Smooth muscle cell (in vitro differentiated cells): ENCODE data around the gene RNF148. TPM values are rescaled to one million over a fixed set of nuclear protein-coding genes. Genes with fewer than 3 reads are reported as not detected.

Experiments
- DNase-seq: peaks from one replicate; lab custom pipeline; 2025; ENCODE audit not compliant: unreplicated experiment; lab: John Stamatoyannopoulos, UW
- H2AFZ ChIP-seq: fragments of 200-600 bp; sonication (generic); 2 replicates; pipeline ENCODE4 v1.6.0; 2016; ENCODE audit warnings: antibody characterized with exemption, low read depth, mild to moderate bottlenecking
- H3F3A ChIP-seq: fragments of 200-600 bp; sonication (generic); 2 replicates; pipeline ENCODE4 v1.6.0; 2017; ENCODE audit warnings: antibody characterized with exemption, low read depth
- H3K27ac ChIP-seq: fragments of 200-600 bp; sonication (generic); 2 replicates; pipeline ENCODE4 v1.5.1; 2016; ENCODE audit warnings: low read depth, mild to moderate bottlenecking
- H3K27me3 ChIP-seq: fragments of 200-600 bp; sonication (generic); 2 replicates; pipeline ENCODE4 v1.6.1; 2016; ENCODE audit warnings: low read depth, mild to moderate bottlenecking
- H3K36me3 ChIP-seq: fragments of 200-600 bp; sonication (generic); 2 replicates; pipeline ENCODE4 v1.5.1; 2016; ENCODE audit warnings: low read depth
- H3K4me1 ChIP-seq: fragments of 200-600 bp; sonication (generic); 2 replicates; pipeline ENCODE4 v1.5.1; 2016; ENCODE audit warnings: low read depth
- H3K4me2 ChIP-seq: fragments of 200-600 bp; sonication (generic); 2 replicates; pipeline ENCODE4 v1.6.0; 2016; ENCODE audit warnings: mild to moderate bottlenecking
- H3K4me3 ChIP-seq: fragments of 200-600 bp; sonication (generic); 2 replicates; pipeline ENCODE4 v1.5.1; 2016; ENCODE audit warnings: mild to moderate bottlenecking
- H3K79me2 ChIP-seq: fragments of 200-600 bp; sonication (generic); 2 replicates; pipeline ENCODE4 v1.6.0; 2016; ENCODE audit warnings: low read depth, mild to moderate bottlenecking
- H3K9ac ChIP-seq: fragments of 200-600 bp; sonication (generic); 2 replicates; pipeline ENCODE4 v1.6.0; 2016; ENCODE audit warnings: low read depth
- H3K9me3 ChIP-seq: fragments of 200-600 bp; sonication (generic); replicated peaks from 2 replicates; pipeline ENCODE4 v1.5.1; 2016; ENCODE audit warnings: low read depth
- H4K20me1 ChIP-seq: fragments of 200-600 bp; sonication (generic); 2 replicates; pipeline ENCODE4 v1.6.0; 2016; ENCODE audit warnings: low read depth
- CTCF ChIP-seq: fragments of 200-600 bp; sonication (generic); IDR thresholded peaks from 2 replicates; pipeline ENCODE4 v1.5.1; 2017; ENCODE audit warnings: borderline replicate concordance, mild to moderate bottlenecking, antibody characterized with exemption; ENCODE audit not compliant: insufficient read depth, poor library complexity, severe bottlenecking
- WGBS: methylation state at CpG from one replicate; pipeline ENCODE4 v1.1.7; 2016; ENCODE audit warnings: low lambda C conversion rate; 5-methylcytosine and 5-hydroxymethylcytosine counted together
- polyA plus RNA-seq: library from polyadenylated mRNA; unstranded; fragments of >200 nt; fragmentation: Nextera tagmentation; extraction: Ambion mirVana; gene quantifications from 2 replicates; pipeline ENCODE4 v1.2.1, GENCODE V29; 2016
- small RNA-seq: library from RNA; depleted of rRNA; stranded (forward); fragments of <200 nt; gene quantifications from one replicate; pipeline ENCODE3, GENCODE V24; 2014
- total RNA-seq: library from RNA; depleted of rRNA; stranded (reverse); fragments of >200 nt; gene quantifications from 2 replicates; pipeline ENCODE4 v1.2.3, GENCODE V29; 2014

The RNF148 gene
- total and polyA plus RNA-seq, 2 experiments from 2014 or later = not detected

GRCh38 chr7:122658856-122659255, 43.9 kb downstream of the RNF148 start:
- Histone ChIP-seq H3K9ac (no peak overlapping the region), H3F3A (no peaks in the 10 kb centered on the region), H4K20me1 (no peaks in the 10 kb centered on the region), H3K27me3 (no peaks in the 10 kb centered on the region), H3K4me2 (no peak overlapping the region), H3K36me3 (no peaks in the 10 kb centered on the region), H3K27ac (no peak overlapping the region), H3K4me3 (no peak overlapping the region), H2AFZ (no peak overlapping the region), H3K9me3 (no peaks in the 10 kb centered on the region), H3K79me2 (no peaks in the 10 kb centered on the region), H3K4me1 (no peaks in the 10 kb centered on the region)
- TF ChIP-seq CTCF = no peak
- DNase-seq = no peak
- WGBS = 89% methylated on average over 2 of the region's 2 CpGs

GRCh38 chr7:122653685-122654084, 49.0 kb downstream of the RNF148 start:
- H3K4me1 ChIP-seq = no peaks in the 10 kb centered on the region
- H3K9me3 ChIP-seq = no peaks in the 10 kb centered on the region
- H3K36me3 ChIP-seq = no peaks in the 10 kb centered on the region
- no peak overlapping the region for H3K9ac ChIP-seq
- no peak overlapping the region for H3K4me2 ChIP-seq
- 90% methylated on average over 5 of the region's 5 CpGs for WGBS
- no peak overlapping the region for H3K27ac ChIP-seq
- H3K27me3 ChIP-seq = no peaks in the 10 kb centered on the region
- TF ChIP-seq CTCF = no peak
- no peak for DNase-seq
- H2AFZ ChIP-seq = no peak overlapping the region
- no peaks in the 10 kb centered on the region for H3F3A ChIP-seq
- H4K20me1 ChIP-seq = no peaks in the 10 kb centered on the region
- H3K79me2 ChIP-seq = no peaks in the 10 kb centered on the region
- no peak overlapping the region for H3K4me3 ChIP-seq

GRCh38 chr7:122652876-122653275, 49.8 kb downstream of the RNF148 start:
- Histone ChIP-seq H3K9ac (no peak overlapping the region), H3K27me3 (no peaks in the 10 kb centered on the region), H2AFZ (no peak overlapping the region), H3K79me2 (no peaks in the 10 kb centered on the region), H3K4me3 (no peak overlapping the region), H3K4me2 (no peak overlapping the region), H4K20me1 (no peaks in the 10 kb centered on the region), H3K4me1 (no peaks in the 10 kb centered on the region), H3K27ac (no peak overlapping the region), H3K36me3 (no peaks in the 10 kb centered on the region), H3F3A (no peaks in the 10 kb centered on the region), H3K9me3 (no peaks in the 10 kb centered on the region)
- DNase-seq = no peak
- 40% methylated on average over 4 of the region's 4 CpGs for WGBS
- no peak for TF ChIP-seq CTCF

Small RNA genes lying within 50 kb of the gene (small RNA-seq; reads per million reads assigned to genes)
- not detected for gene AC006463.1

Other genes with a start within 250 kb of the RNF148 start
- 0.36 and 2.7 TPM in 2 replicates for gene RNF133, start 3.8 kb downstream of the RNF148 start, total RNA-seq
- gene RNF133, start 3.8 kb downstream of the RNF148 start, polyA plus RNA-seq = not detected in 2 replicates
- 15.6 and 21.2 TPM in 2 replicates for gene CADPS2, start 183.5 kb upstream of the RNF148 start, total RNA-seq
- gene CADPS2, start 183.5 kb upstream of the RNF148 start, polyA plus RNA-seq = 7.3 and 8.5 TPM in 2 replicates